Neural cell (in vitro differentiated cells): ENCODE measurements around the gene OPN1SW.

Source experiments
- CTCF ChIP-seq: fragments of 450-650 bp; IDR thresholded peaks from 2 replicates; pipeline ENCODE4 v1.5.1; 2014; ENCODE audit warnings: antibody characterized with exemption, mild to moderate bottlenecking, moderate library complexity; ENCODE audit not compliant: poor library complexity, severe bottlenecking
- EZH2 ChIP-seq: fragments of 200-600, 300-800 bp; shearing (Covaris generic), sonication (generic); IDR thresholded peaks from 2 replicates; pipeline ENCODE4 v1.6.1; 2014; ENCODE audit warnings: antibody characterized with exemption, low read length, borderline replicate concordance, mild to moderate bottlenecking; ENCODE audit not compliant: insufficient read depth, poor library complexity, severe bottlenecking
- POLR2AphosphoS5 ChIP-seq: IDR thresholded peaks from 2 replicates; pipeline ENCODE4 v1.6.1; 2012
- SMC3 ChIP-seq: fragments of 450-650 bp; conservative IDR thresholded peaks from 2 replicates; pipeline ENCODE4 v1.6.1; 2014; ENCODE audit warnings: antibody characterized with exemption, mild to moderate bottlenecking, moderate library complexity; ENCODE audit not compliant: poor library complexity

GRCh38 chr7:128758553-128758952 lies 17.0 kb downstream of the OPN1SW start:
- no peak for TF ChIP-seq EZH2
- TF ChIP-seq CTCF, result no peak
- no peak for TF ChIP-seq POLR2AphosphoS5
- TF ChIP-seq SMC3, result no peak
